SK-N-SH (cell line): ENCODE measurements around the gene MT1E. TPM values are rescaled to one million over a fixed set of nuclear protein-coding genes. Genes with fewer than 3 reads are reported as not detected.
A peak's percentile ranks its signal among the peaks of the same experiment; 100 is the strongest.

Source experiments
- CTCF ChIA-PET: fragments of 300-600, 350-600 bp; formaldehyde crosslinking; extraction: SDS; loops from one replicate; lab custom pipeline; 2021; lab: Yijun Ruan, JAX
- POLR2A ChIA-PET: fragments of 350-600 bp; sonication (Branson Sonifier 250); formaldehyde crosslinking; extraction: SDS; loops from one replicate; lab custom pipeline; 2020; ENCODE audit warnings: antibody characterized with exemption, inconsistent platforms; lab: Yijun Ruan, JAX
- DNase-seq: peaks from one replicate; pipeline ENCODE4 v3.0.0; 2012
- H2AFZ ChIP-seq: fragments of 200-600 bp; sonication (generic); 2 replicates; pipeline ENCODE4 v1.8.1; 2016; ENCODE audit warnings: antibody characterized with exemption, mild to moderate bottlenecking, low read depth
- H3F3A ChIP-seq: fragments of 200-600 bp; sonication (generic); replicated peaks from 2 replicates; pipeline ENCODE3; 2016; ENCODE audit warnings: antibody characterized with exemption, mild to moderate bottlenecking; ENCODE audit not compliant: insufficient read depth
- H3K27ac ChIP-seq, 2 experiments: fragments of 200-500 bp in 1 of 2; fragments of 200-600 bp in 1 of 2; sonication (Bioruptor generic) in 1 of 2; sonication (generic), shearing (Covaris generic) in 1 of 2; 2 replicates each; pipeline versions ENCODE4 v1.5.1 to v1.6.1; 2014 to 2016; ENCODE audit warnings: low read depth in 2 of 2, inconsistent platforms in 1 of 2, low read length in 1 of 2, mild to moderate bottlenecking in 1 of 2, mixed read lengths in 1 of 2
- H3K27me3 ChIP-seq: fragments of 200-600 bp; sonication (generic), shearing (Covaris generic); 2 replicates; pipeline ENCODE4 v1.6.1; 2016; ENCODE audit warnings: mixed run types; ENCODE audit not compliant: insufficient read depth
- H3K36me3 ChIP-seq, 2 experiments: fragments of 200-500 bp in 1 of 2; fragments of 200-600 bp in 1 of 2; sonication (Bioruptor generic) in 1 of 2; sonication (generic) in 1 of 2; replicated peaks in 1 of 2; 2 replicates each; pipeline versions ENCODE3 to v1.5.1; 2014 to 2016; ENCODE audit warnings: low read length in 1 of 2, mild to moderate bottlenecking in 1 of 2; ENCODE audit not compliant: insufficient read depth in 2 of 2, control insufficient read depth in 1 of 2
- H3K4me1 ChIP-seq, 2 experiments: fragments of 200-500 bp in 1 of 2; fragments of 200-600 bp in 1 of 2; sonication (Bioruptor generic) in 1 of 2; sonication (generic), shearing (Covaris generic) in 1 of 2; 2 replicates each; pipeline versions ENCODE4 v1.5.1 to v1.6.1; 2014 to 2016; ENCODE audit warnings: low read depth in 1 of 2, low read length in 1 of 2, mixed run types in 1 of 2; ENCODE audit not compliant: insufficient read depth in 2 of 2, control insufficient read depth in 1 of 2
- H3K4me2 ChIP-seq: fragments of 200-600 bp; sonication (generic), shearing (Covaris generic); 2 replicates; pipeline ENCODE4 v1.6.1; 2017; ENCODE audit warnings: mixed run types
- H3K4me3 ChIP-seq, 2 experiments: fragments of 200-500 bp in 1 of 2; fragments of 200-600 bp in 1 of 2; sonication (Bioruptor generic) in 1 of 2; sonication (generic), shearing (Covaris generic) in 1 of 2; 2 replicates each; pipeline versions ENCODE4 v1.5.1 to v1.8.1; 2014 to 2016; ENCODE audit warnings: low read depth in 2 of 2, inconsistent platforms in 1 of 2, low read length in 1 of 2, mild to moderate bottlenecking in 1 of 2, mixed read lengths in 1 of 2, moderate library complexity in 1 of 2
- H3K79me2 ChIP-seq: fragments of 200-600 bp; sonication (generic); 2 replicates; pipeline ENCODE4 v1.8.1; 2017; ENCODE audit warnings: mild to moderate bottlenecking; ENCODE audit not compliant: insufficient read depth
- H3K9ac ChIP-seq: fragments of 200-600 bp; sonication (generic); 2 replicates; pipeline ENCODE4 v1.6.1; 2017; ENCODE audit warnings: mixed run types
- H3K9me2 ChIP-seq: fragments of 200-600 bp; sonication (generic); 2 replicates; pipeline ENCODE4 v1.6.1; 2017; ENCODE audit warnings: mixed run types
- H3K9me3 ChIP-seq: fragments of 200-600 bp; sonication (generic); 2 replicates; pipeline ENCODE4 v1.6.1; 2017; ENCODE audit warnings: mixed run types, mild to moderate bottlenecking, moderate library complexity
- H4K20me1 ChIP-seq: fragments of 200-600 bp; sonication (generic); 2 replicates; pipeline ENCODE4 v1.6.1; 2017; ENCODE audit warnings: mild to moderate bottlenecking, mixed run types; ENCODE audit not compliant: insufficient read depth
- CHD2 ChIP-seq: fragments of 150-350 bp; IDR thresholded peaks from 2 replicates; pipeline ENCODE4 v1.6.1; 2018; ENCODE audit warnings: low read length; ENCODE audit not compliant: partially characterized antibody
- CTCF ChIP-seq: fragments of 200-600 bp; sonication (generic); IDR thresholded peaks from 2 replicates; pipeline ENCODE4 v1.6.1; 2017; ENCODE audit warnings: antibody characterized with exemption, mild to moderate bottlenecking, moderate library complexity
- ELF1 ChIP-seq: IDR thresholded peaks from 2 replicates; pipeline ENCODE4 v1.4.0; 2012
- FOSL2 ChIP-seq: IDR thresholded peaks from 2 replicates; pipeline ENCODE4 v1.4.0; 2012; ENCODE audit warnings: low read depth, mild to moderate bottlenecking, moderate library complexity, borderline replicate concordance
- GABPA ChIP-seq: IDR thresholded peaks from 2 replicates; pipeline ENCODE4 v1.4.0; 2012; ENCODE audit warnings: low read depth, mild to moderate bottlenecking
- IRF3 ChIP-seq: fragments of 150-350 bp; IDR thresholded peaks from 2 replicates; pipeline ENCODE4 v1.6.1; 2016; ENCODE audit warnings: mild to moderate bottlenecking, low read depth, low read length
- MEF2A ChIP-seq: IDR thresholded peaks from 2 replicates; pipeline ENCODE4 v1.4.0; 2012; ENCODE audit warnings: low read depth, borderline replicate concordance
- MXI1 ChIP-seq: IDR thresholded peaks from 2 replicates; pipeline ENCODE4 v1.6.1; 2012; ENCODE audit warnings: mild to moderate bottlenecking, low read depth, low read length, improper control_type of control experiment
- NFIC ChIP-seq: IDR thresholded peaks from 2 replicates; pipeline ENCODE4 v1.4.0; 2012; ENCODE audit warnings: borderline replicate concordance
- POLR2AphosphoS5 ChIP-seq: IDR thresholded peaks from 2 replicates; pipeline ENCODE4 v1.6.1; 2012; ENCODE audit warnings: low read depth, low read length
- RFX5 ChIP-seq: IDR thresholded peaks from 2 replicates; pipeline ENCODE4 v1.6.1; 2012; ENCODE audit warnings: mild to moderate bottlenecking, improper control_type of control experiment, low read length
- RXRA ChIP-seq: IDR thresholded peaks from 2 replicates; pipeline ENCODE4 v1.4.0; 2012; ENCODE audit warnings: low read depth, mild to moderate bottlenecking, borderline replicate concordance
- TAF1 ChIP-seq: IDR thresholded peaks from 2 replicates; pipeline ENCODE4 v1.6.1; 2012; ENCODE audit warnings: low read depth, mild to moderate bottlenecking, low read length, moderate library complexity, borderline replicate concordance
- TCF12 ChIP-seq: IDR thresholded peaks from 2 replicates; pipeline ENCODE4 v1.4.0; 2012
- TEAD4 ChIP-seq: IDR thresholded peaks from 2 replicates; pipeline ENCODE4 v1.4.0; 2012; ENCODE audit warnings: mild to moderate bottlenecking, borderline replicate concordance; ENCODE audit not compliant: insufficient read depth
- USF1 ChIP-seq: IDR thresholded peaks from 2 replicates; pipeline ENCODE4 v1.4.0; 2012; ENCODE audit warnings: low read depth, borderline replicate concordance
- USF2 ChIP-seq: fragments of 150-350 bp; IDR thresholded peaks from 2 replicates; pipeline ENCODE4 v1.6.1; 2017; ENCODE audit warnings: antibody characterized with exemption, low read length, low read depth, borderline replicate concordance
- WGBS: methylation state at CpG from one replicate; pipeline ENCODE4 v1.1.6; 2017; ENCODE audit warnings: low lambda C conversion rate; 5-methylcytosine and 5-hydroxymethylcytosine counted together
- polyA plus RNA-seq, 3 experiments: library from polyadenylated mRNA; depleted of rRNA; stranded (reverse); fragments of >200 nt; gene quantifications; 2 replicates each; pipeline ENCODE4 v1.2.3, GENCODE V29; 2012
- TF ChIP-seq, protein P1 (sequence below): IDR thresholded peaks from 2 replicates; pipeline ENCODE4 v1.4.0; 2012; ENCODE audit warnings: low read depth
- TF ChIP-seq, protein P2 (sequence below): IDR thresholded peaks from 2 replicates; pipeline ENCODE4 v1.6.1; 2012; ENCODE audit warnings: mild to moderate bottlenecking, low read depth, low read length, moderate library complexity

MT1E gene
- polyA plus RNA-seq, 1 of the 3 experiments (the other 2 are of a cell fraction): 205 TPM

DNA sequence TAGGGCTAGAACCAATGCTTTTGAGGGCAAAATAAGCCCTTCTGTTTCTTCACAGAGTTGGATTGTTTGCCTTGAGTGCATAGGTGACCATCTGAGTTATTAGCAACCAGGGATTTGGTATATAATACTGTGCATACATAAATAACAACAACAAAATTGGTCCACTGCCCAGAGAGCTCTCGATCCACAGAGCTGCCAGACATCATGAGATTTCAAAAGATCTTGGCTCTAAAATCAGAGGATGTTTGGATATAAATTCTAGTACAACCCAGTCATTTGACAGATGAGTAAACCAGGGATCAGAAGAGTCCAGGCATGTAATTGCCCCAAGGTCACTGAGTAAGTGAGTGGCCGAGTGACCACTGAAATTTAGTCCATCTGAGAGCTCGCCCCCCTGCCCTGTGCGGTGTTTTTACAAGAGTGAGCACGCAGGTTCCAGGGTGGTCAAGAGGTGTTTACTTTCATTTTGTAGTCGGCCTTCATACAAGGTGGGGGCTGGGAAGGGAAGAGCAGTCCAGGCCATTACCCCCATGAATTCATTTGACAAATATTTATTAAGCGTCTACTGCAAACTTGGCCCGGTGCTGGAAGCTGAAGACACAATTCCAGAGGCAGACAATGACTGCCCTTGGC is 19.0 kb upstream of the MT1E start (continued):
- TF ChIP-seq USF2 (no peak), ELF1 (no peak), IRF3 (no peak), CTCF (no peak), TCF12 (no peak; the same call in 1 of the 2 replicates), NFIC (peak; percentile 62; the same call in 1 of the 2 replicates), MEF2A (no peak), RXRA (no peak), USF1 (no peak), FOSL2 (peak; percentile 24; the same call in 1 of the 2 replicates), TEAD4 (no peak), MXI1 (no peak)
- TF ChIP-seq, protein P1, sequence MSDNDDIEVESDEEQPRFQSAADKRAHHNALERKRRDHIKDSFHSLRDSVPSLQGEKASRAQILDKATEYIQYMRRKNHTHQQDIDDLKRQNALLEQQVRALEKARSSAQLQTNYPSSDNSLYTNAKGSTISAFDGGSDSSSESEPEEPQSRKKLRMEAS: no peak
- TF ChIP-seq, all 33 proteins: peak for 4

GRCh38 chr16:56607109-56607618 is 18.4 kb upstream of the MT1E start:
- Histone ChIP-seq H3K9ac (peak overlapping the region; percentile 90), H3K36me3 (no peaks in the 10 kb centered on the region), H3K27ac (peak overlapping the region; percentile 86 to 96), H3K27me3 (no peaks in the 10 kb centered on the region), H4K20me1 (no peaks in the 10 kb centered on the region; the same call in 1 of the 2 replicates), H3K4me3 (no peak overlapping the region), H3K9me2 (no peaks in the 10 kb centered on the region), H3K9me3 (no peaks in the 10 kb centered on the region), H3K4me2 (peak overlapping the region; percentile 88), H2AFZ (peak overlapping the region; percentile 43), H3K79me2 (peaks cover 30% of the 10 kb centered on the region), H3F3A (peaks cover 54% of the 10 kb centered on the region), H3K4me1 (peaks cover 35 to 46% of the 10 kb centered on the region in 2 experiments; a peak in 3 of 4 replicates)
- 24% methylated on average over 11 of the region's 14 CpGs for WGBS
- no peak for DNase-seq
- CTCF ChIA-PET: interaction anchor here (1.2 to 8.2 kb wide), 2 partner anchors 44 to 95 kb away, joined by 3 to 138 read pairs; no protein-coding TSS in a partner anchor
- POLR2A ChIA-PET: no interaction called here
- no peak for TF ChIP-seq CHD2
- TF ChIP-seq RFX5: no peak
- TF ChIP-seq GABPA: peak; percentile 49
- TF ChIP-seq TCF12: peak; percentile 80
- TF ChIP-seq FOSL2: peak; percentile 56; the same call in 1 of the 2 replicates
- peak; percentile 48; the same call in 1 of the 2 replicates for TF ChIP-seq RXRA
- peak; percentile 66; the same call in 1 of the 2 replicates for TF ChIP-seq TAF1
- TF ChIP-seq NFIC: peak; percentile 81
- TF ChIP-seq, protein P2, sequence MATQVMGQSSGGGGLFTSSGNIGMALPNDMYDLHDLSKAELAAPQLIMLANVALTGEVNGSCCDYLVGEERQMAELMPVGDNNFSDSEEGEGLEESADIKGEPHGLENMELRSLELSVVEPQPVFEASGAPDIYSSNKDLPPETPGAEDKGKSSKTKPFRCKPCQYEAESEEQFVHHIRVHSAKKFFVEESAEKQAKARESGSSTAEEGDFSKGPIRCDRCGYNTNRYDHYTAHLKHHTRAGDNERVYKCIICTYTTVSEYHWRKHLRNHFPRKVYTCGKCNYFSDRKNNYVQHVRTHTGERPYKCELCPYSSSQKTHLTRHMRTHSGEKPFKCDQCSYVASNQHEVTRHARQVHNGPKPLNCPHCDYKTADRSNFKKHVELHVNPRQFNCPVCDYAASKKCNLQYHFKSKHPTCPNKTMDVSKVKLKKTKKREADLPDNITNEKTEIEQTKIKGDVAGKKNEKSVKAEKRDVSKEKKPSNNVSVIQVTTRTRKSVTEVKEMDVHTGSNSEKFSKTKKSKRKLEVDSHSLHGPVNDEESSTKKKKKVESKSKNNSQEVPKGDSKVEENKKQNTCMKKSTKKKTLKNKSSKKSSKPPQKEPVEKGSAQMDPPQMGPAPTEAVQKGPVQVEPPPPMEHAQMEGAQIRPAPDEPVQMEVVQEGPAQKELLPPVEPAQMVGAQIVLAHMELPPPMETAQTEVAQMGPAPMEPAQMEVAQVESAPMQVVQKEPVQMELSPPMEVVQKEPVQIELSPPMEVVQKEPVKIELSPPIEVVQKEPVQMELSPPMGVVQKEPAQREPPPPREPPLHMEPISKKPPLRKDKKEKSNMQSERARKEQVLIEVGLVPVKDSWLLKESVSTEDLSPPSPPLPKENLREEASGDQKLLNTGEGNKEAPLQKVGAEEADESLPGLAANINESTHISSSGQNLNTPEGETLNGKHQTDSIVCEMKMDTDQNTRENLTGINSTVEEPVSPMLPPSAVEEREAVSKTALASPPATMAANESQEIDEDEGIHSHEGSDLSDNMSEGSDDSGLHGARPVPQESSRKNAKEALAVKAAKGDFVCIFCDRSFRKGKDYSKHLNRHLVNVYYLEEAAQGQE: peak; percentile 69
- TF ChIP-seq, protein P1: peak; percentile 96
- TF ChIP-seq POLR2AphosphoS5: peak; percentile 52; the same call in 1 of the 2 replicates
- peak; percentile 67; the same call in 1 of the 2 replicates for TF ChIP-seq TEAD4
